Body of pancreas (tissue), 4 donors: Measurements from ENCODE around the gene ACSL5. TPM values are rescaled to one million over a fixed set of nuclear protein-coding genes. Genes with fewer than 3 reads are reported as not detected.

Source experiments
- ATAC-seq: fragments of 150-250 bp; one replicate; pipeline ENCODE4 v1.9.1; 2016
- DNase-seq, 4 donors: peaks; one replicate each; pipeline ENCODE4 v3.0.0-alpha.2; 2019
- H3K27ac ChIP-seq, 4 donors: fragments of 200-600 bp; sonication (generic); 1 replicate in 3 of 4; 2 replicates in 1 of 4; pipeline versions ENCODE4 v1.5.1 to v1.6.1; 2016 to 2019; ENCODE audit warnings: mild to moderate bottlenecking in 1 of 4, mixed read lengths in 1 of 4, moderate library complexity in 1 of 4
- H3K27me3 ChIP-seq, 2 donors: fragments of 200-600 bp; sonication (generic); one replicate each; pipeline ENCODE4 v1.6.0; 2016; ENCODE audit warnings: mild to moderate bottlenecking in 1 of 2
- H3K36me3 ChIP-seq, 2 donors: fragments of 200-600 bp; sonication (generic); replicated peaks in 1 of 2; 2 replicates each; pipeline ENCODE4 v1.5.1; 2016; ENCODE audit warnings: low read depth in 2 of 2; ENCODE audit not compliant: insufficient read depth in 1 of 2
- H3K4me1 ChIP-seq: fragments of 200-600 bp; sonication (generic); one replicate; pipeline ENCODE4 v1.6.0; 2016
- H3K4me3 ChIP-seq, 2 donors: fragments of 200-600 bp; sonication (generic); 1 replicate in 1 of 2; 2 replicates in 1 of 2; pipeline ENCODE4 v1.5.1; 2016 to 2019
- H3K9me3 ChIP-seq, 3 donors: fragments of 200-600 bp; sonication (generic); 1 replicate in 2 of 3; 2 replicates in 1 of 3; pipeline ENCODE4 v1.5.1; 2016
- POLR2A ChIP-seq, 3 donors: fragments of 450-650 bp; IDR thresholded peaks; one replicate each; pipeline ENCODE4 v1.6.1; 2016; ENCODE audit warnings: antibody characterized with exemption in 3 of 3, mild to moderate bottlenecking in 2 of 3
- WGBS, 2 donors: methylation state at CpG; one replicate each; pipeline ENCODE4 v1.1.5; 2017; 5-methylcytosine and 5-hydroxymethylcytosine counted together
- intact Hi-C: fragments of 100-400 bp; cut with DNase I; formaldehyde crosslinking; loops from one replicate; pipeline ENCODE4 v1.15.1; 2023
- total RNA-seq, 2 donors: library from RNA; depleted of rRNA; stranded (reverse); fragments of >200 nt; gene quantifications; one replicate each; pipeline ENCODE4 v1.1.0, GENCODE V29; 2016
- TF ChIP-seq, protein P1 (sequence below), 7 experiments: fragments of 450-650 bp in 4 of 7; fragments of 200-600 bp in 3 of 7; sonication (generic) in 3 of 7; IDR thresholded peaks; one replicate each; pipeline ENCODE4 v1.5.1; 2016 to 2019; ENCODE audit warnings: antibody characterized with exemption in 7 of 7

ACSL5 gene
- total RNA-seq, 2 donors from 2014 or later = 7.3 to 9.6 TPM

DNA sequence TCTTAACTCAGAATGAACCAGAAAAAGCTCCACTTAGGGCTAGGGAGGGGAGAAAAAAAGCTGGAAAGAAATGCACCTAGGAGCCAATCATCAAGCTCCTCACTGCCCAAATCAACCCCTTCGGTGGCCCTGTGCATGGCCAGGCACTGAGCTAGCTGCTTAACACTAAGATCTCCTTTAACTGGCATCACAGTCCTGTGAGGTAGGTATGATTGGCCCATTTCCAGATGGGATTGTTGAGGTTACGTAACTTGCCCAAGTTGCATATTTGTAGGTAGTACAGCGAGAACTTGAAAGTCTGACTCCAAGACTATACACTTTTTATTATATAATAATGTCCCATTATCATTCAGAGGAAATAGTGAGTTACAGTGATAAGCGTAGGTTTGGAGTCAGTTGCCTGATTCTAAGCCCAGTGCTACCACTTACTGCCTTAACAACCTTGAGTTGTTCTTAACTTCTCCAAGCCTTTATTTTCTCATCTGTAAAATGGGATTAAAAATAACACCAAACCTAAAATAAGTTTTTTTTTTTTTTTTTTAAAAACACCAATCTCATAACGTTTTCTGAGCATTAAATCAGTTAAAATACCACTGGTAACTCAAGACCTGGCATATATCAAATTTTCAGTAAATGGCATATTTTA lies 37.2 kb upstream of the ACSL5 start:
- peaks cover 10% of the 10 kb centered on the region for H3K4me1 ChIP-seq
- no peak for TF ChIP-seq POLR2A (IDR thresholded peaks at IDR 0.05)
- TF ChIP-seq, protein P1, sequence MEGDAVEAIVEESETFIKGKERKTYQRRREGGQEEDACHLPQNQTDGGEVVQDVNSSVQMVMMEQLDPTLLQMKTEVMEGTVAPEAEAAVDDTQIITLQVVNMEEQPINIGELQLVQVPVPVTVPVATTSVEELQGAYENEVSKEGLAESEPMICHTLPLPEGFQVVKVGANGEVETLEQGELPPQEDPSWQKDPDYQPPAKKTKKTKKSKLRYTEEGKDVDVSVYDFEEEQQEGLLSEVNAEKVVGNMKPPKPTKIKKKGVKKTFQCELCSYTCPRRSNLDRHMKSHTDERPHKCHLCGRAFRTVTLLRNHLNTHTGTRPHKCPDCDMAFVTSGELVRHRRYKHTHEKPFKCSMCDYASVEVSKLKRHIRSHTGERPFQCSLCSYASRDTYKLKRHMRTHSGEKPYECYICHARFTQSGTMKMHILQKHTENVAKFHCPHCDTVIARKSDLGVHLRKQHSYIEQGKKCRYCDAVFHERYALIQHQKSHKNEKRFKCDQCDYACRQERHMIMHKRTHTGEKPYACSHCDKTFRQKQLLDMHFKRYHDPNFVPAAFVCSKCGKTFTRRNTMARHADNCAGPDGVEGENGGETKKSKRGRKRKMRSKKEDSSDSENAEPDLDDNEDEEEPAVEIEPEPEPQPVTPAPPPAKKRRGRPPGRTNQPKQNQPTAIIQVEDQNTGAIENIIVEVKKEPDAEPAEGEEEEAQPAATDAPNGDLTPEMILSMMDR (IDR thresholded peaks at IDR 0.05) = no peak
- H3K27me3 ChIP-seq = no peaks in the 10 kb centered on the region
- intact Hi-C loops = no loop called here
- DNase-seq (no peak), ATAC-seq (no peak)
- H3K27ac ChIP-seq = no peak overlapping the region
- no peaks in the 10 kb centered on the region for H3K9me3 ChIP-seq
- H3K4me3 ChIP-seq = no peak overlapping the region
- H3K36me3 ChIP-seq = no peaks in the 10 kb centered on the region
- 52 to 55% methylated on average over 5 of the region's 5 CpGs for WGBS, 2 donors

DNA sequence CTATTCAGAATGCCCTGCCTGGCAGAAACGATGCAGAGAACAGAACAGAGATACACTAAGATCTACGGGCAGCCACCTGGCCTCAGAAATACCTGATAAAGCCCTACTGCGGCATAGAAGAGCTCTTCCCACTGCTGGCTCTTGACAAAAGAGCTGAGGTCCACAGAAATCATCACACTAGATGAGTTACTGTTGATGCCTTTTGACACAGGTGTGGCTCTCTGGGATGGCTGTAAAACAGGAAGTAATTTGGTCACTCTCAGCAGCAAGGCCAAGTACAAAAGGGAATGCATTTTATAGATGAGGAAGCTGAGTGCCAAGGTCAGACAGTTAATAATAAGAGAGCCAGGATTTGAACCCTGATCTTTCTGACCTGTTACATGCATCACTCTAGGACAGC lies 35.0 kb upstream of the ACSL5 start:
- Histone ChIP-seq H3K9me3 (no peaks in the 10 kb centered on the region), H3K27me3 (no peaks in the 10 kb centered on the region), H3K27ac (no peak overlapping the region), H3K36me3 (no peaks in the 10 kb centered on the region), H3K4me3 (no peak overlapping the region), H3K4me1 (peaks cover 1% of the 10 kb centered on the region)
- ATAC-seq (no peak), DNase-seq (no peak)
- TF ChIP-seq, protein P1 (IDR thresholded peaks at IDR 0.05) = no peak
- no peak for TF ChIP-seq POLR2A (IDR thresholded peaks at IDR 0.05)
- intact Hi-C loops = no loop called here
- WGBS, 2 donors = 71 to 83% methylated on average over 3 of the region's 3 CpGs

DNA sequence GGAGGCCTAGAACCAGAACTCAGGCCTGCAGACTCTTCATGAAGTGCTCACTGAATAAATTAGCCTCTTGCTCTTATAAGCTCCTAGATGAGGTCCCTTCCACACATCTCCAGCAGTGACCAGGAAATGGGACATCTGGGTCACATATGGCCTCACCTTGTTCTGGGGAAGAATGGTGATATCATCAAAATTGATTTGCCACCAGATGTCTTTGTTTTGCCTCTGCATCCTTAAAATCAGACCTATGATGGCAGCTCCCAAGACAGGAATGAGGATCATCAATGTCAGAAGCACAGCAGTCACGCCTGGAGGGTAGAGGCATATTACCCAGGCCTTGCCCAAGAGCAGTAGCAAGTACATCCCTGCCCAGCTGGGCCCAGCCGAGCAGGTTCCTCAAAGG lies 33.3 kb upstream of the ACSL5 start:
- Histone ChIP-seq H3K36me3 (no peaks in the 10 kb centered on the region), H3K4me3 (no peak overlapping the region), H3K27me3 (no peaks in the 10 kb centered on the region), H3K9me3 (no peaks in the 10 kb centered on the region), H3K4me1 (no peaks in the 10 kb centered on the region), H3K27ac (no peak overlapping the region)
- intact Hi-C loops = no loop called here
- ATAC-seq = no peak
- DNase-seq = no peak
- 69 to 71% methylated on average over 2 of the region's 2 CpGs for WGBS, 2 donors
- TF ChIP-seq, protein P1 (IDR thresholded peaks at IDR 0.05) = no peak
- TF ChIP-seq POLR2A (IDR thresholded peaks at IDR 0.05) = no peak

DNA sequence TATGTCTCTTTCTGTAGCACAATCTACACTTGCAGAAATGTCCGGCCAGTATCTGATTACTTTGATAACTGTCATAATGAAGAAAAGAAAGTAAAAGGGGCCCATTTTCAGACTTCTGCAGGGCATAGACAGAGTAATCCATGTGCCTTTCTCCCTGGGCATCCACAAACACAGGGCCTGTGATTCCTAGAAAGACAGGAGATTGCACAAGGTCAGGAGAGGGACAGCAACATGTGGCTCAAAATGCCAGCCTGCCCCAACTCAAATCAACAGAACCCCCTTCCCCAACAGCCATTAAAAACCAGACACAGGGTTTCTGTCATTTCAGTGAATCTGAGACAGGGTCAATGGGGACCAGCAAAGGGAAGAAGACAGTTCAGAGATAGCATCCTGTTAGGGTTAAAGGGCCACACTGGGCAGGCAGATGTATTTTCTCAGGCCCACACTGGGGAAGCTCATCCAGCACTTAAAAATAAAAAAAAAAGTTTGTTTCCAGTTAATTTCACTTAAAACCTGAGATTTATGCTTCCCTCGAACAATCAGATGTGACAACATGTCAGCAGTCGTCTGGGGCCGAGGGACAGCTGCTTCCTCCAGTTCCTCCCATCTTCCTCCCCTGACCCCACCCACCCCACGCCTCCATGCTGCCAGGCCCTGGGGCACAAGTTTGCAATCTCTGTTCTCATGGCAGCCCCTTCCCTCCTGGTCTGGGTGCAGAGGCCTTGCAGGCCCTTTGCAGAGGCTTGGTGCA lies 30.7 kb upstream of the ACSL5 start:
- WGBS, 2 donors = 50 to 77% methylated on average over 5 of the region's 5 CpGs
- intact Hi-C loops = no loop called here
- no peak for DNase-seq
- Histone ChIP-seq H3K27ac (no peak overlapping the region), H3K27me3 (no peaks in the 10 kb centered on the region), H3K36me3 (no peaks in the 10 kb centered on the region), H3K4me1 (no peaks in the 10 kb centered on the region), H3K4me3 (no peak overlapping the region), H3K9me3 (no peaks in the 10 kb centered on the region)
- no peak for TF ChIP-seq POLR2A (IDR thresholded peaks at IDR 0.05)
- TF ChIP-seq, protein P1 (IDR thresholded peaks at IDR 0.05) = no peak
- ATAC-seq = no peak
